HCT116 (cell line): ENCODE data around the gene NIN. TPM values are rescaled to one million over a fixed set of nuclear protein-coding genes. Genes with fewer than 3 reads are reported as not detected.

ENCODE experiments used
- ATAC-seq: fragments of 200-7000 bp; cut with Tn5 transposase; 2 replicates; pipeline ENCODE4 v1.9.1; 2020; ENCODE audit warnings: mild to moderate bottlenecking, moderate library complexity
- BruUV-seq: library from RNA; stranded (reverse); fragments of 400-500 nt; replicated peaks from 2 replicates; lab custom pipeline; 2021; lab: Mats Ljungman, UMichigan
- CTCF ChIA-PET: fragments of 300-600 bp; sonication (Branson Sonifier 250); formaldehyde crosslinking; loops from one replicate; lab custom pipeline; 2021; ENCODE audit warnings: antibody characterized with exemption; lab: Charles Lee
- POLR2A ChIA-PET: fragments of 300-600, 350-600 bp; sonication (Branson Sonifier 250); formaldehyde crosslinking; loops from one replicate; lab custom pipeline; 2021; ENCODE audit warnings: antibody characterized with exemption; lab: Charles Lee
- RAD21 ChIA-PET, 2 experiments: fragments of 300-600 bp; sonication (Branson Sonifier 250); formaldehyde crosslinking; loops; one replicate each; lab custom pipeline; 2023; ENCODE audit warnings: low total read pairs in 2 of 2; ENCODE audit not compliant: uncharacterized antibody in 2 of 2, unreplicated experiment in 2 of 2, low non-redundant PET in 1 of 2; lab: Charles Lee
- DNase-seq: peaks from one replicate; pipeline ENCODE4 v3.0.0-alpha.2; 2010; ENCODE audit warnings: low read depth, low spot score
- H2AFZ ChIP-seq: fragments of 200-600 bp; shearing (Covaris generic), sonication (generic); 2 replicates; pipeline ENCODE4 v1.6.1; 2017; ENCODE audit warnings: low read depth, mixed run types, mixed read lengths, antibody characterized with exemption, low read length; ENCODE audit not compliant: poor library complexity, severe bottlenecking
- H3K27ac ChIP-seq: 2 replicates; pipeline ENCODE4 v1.5.1; 2012; ENCODE audit warnings: low read depth, low read length
- H3K27me3 ChIP-seq: fragments of 200-600 bp; sonication (generic); 2 replicates; pipeline ENCODE4 v1.6.1; 2016; ENCODE audit warnings: mixed run types, low read length, mixed read lengths; ENCODE audit not compliant: insufficient read depth
- H3K36me3 ChIP-seq, 2 experiments: fragments of 200-500 bp in 1 of 2; fragments of 200-600 bp in 1 of 2; sonication (Bioruptor generic) in 1 of 2; sonication (generic) in 1 of 2; 2 replicates each; pipeline versions ENCODE4 v1.5.1 to v1.6.1; 2014 to 2016; ENCODE audit warnings: low read length in 2 of 2, inconsistent platforms in 1 of 2, mixed read lengths in 1 of 2, mixed run types in 1 of 2; ENCODE audit not compliant: insufficient read depth in 2 of 2, control insufficient read depth in 1 of 2
- H3K4me1 ChIP-seq, 2 experiments: fragments of 200-600 bp in 1 of 2; sonication (generic) in 1 of 2; 2 replicates each; pipeline versions ENCODE4 v1.5.1 to v1.6.1; 2012 to 2017; ENCODE audit warnings: low read length in 2 of 2, inconsistent platforms in 1 of 2, mild to moderate bottlenecking in 1 of 2, mixed read lengths in 1 of 2, mixed run types in 1 of 2, moderate library complexity in 1 of 2; ENCODE audit not compliant: insufficient read depth in 2 of 2, control insufficient read depth in 1 of 2
- H3K4me2 ChIP-seq: fragments of 200-600 bp; sonication (generic); 2 replicates; pipeline ENCODE4 v1.6.1; 2017; ENCODE audit warnings: mixed run types, low read length, mixed read lengths
- H3K4me3 ChIP-seq, 2 experiments: fragments of 200-600 bp in 1 of 2; sonication (generic) in 1 of 2; replicated peaks in 1 of 2; 2 replicates each; pipeline ENCODE4 v1.5.1; 2011 to 2016; ENCODE audit warnings: low read length in 2 of 2, control low read depth in 1 of 2, low read depth in 1 of 2, mild to moderate bottlenecking in 1 of 2, mixed read lengths in 1 of 2, mixed run types in 1 of 2
- H3K79me2 ChIP-seq: fragments of 200-600 bp; sonication (generic); 2 replicates; pipeline ENCODE4 v1.6.1; 2017; ENCODE audit warnings: mild to moderate bottlenecking, mixed run types, low read length, moderate library complexity, mixed read lengths; ENCODE audit not compliant: insufficient read depth
- H3K9ac ChIP-seq: fragments of 200-600 bp; sonication (generic); 2 replicates; pipeline ENCODE4 v1.6.1; 2016; ENCODE audit warnings: low read length, mixed read lengths
- H3K9me2 ChIP-seq: fragments of 200-600 bp; sonication (generic), shearing (Covaris generic); 2 replicates; pipeline ENCODE4 v1.6.1; 2017; ENCODE audit warnings: mixed run types, mild to moderate bottlenecking, moderate library complexity; ENCODE audit not compliant: insufficient read depth
- H3K9me3 ChIP-seq, 2 experiments: fragments of 200-500 bp in 1 of 2; fragments of 200-600 bp in 1 of 2; sonication (Bioruptor generic) in 1 of 2; sonication (generic) in 1 of 2; 2 replicates each; pipeline ENCODE4 v1.6.1; 2014 to 2017; ENCODE audit warnings: low read length in 2 of 2, mixed read lengths in 2 of 2, inconsistent platforms in 1 of 2, low read depth in 1 of 2, mild to moderate bottlenecking in 1 of 2, mixed run types in 1 of 2, moderate library complexity in 1 of 2; ENCODE audit not compliant: control insufficient read depth in 1 of 2, insufficient read depth in 1 of 2
- H4K20me1 ChIP-seq: fragments of 200-600 bp; sonication (generic), shearing (Covaris generic); 2 replicates; pipeline ENCODE4 v1.6.1; 2017; ENCODE audit warnings: mixed run types, mild to moderate bottlenecking, moderate library complexity; ENCODE audit not compliant: insufficient read depth
- ATF3 ChIP-seq: IDR thresholded peaks from 2 replicates; pipeline ENCODE4 v1.6.1; 2012
- CEBPB ChIP-seq: IDR thresholded peaks from 2 replicates; pipeline ENCODE4 v1.6.1; 2012; ENCODE audit warnings: low read depth
- EGR1 ChIP-seq: IDR thresholded peaks from 2 replicates; pipeline ENCODE4 v1.6.1; 2012; ENCODE audit warnings: low read depth
- ELF1 ChIP-seq: IDR thresholded peaks from 2 replicates; pipeline ENCODE4 v1.6.1; 2012; ENCODE audit warnings: low read depth, borderline replicate concordance
- EZH2phosphoT487 ChIP-seq: fragments of 200-600 bp; IDR thresholded peaks from 2 replicates; pipeline ENCODE4 v1.6.1; 2018; ENCODE audit warnings: antibody characterized with exemption, borderline replicate concordance
- FOSL1 ChIP-seq: IDR thresholded peaks from 2 replicates; pipeline ENCODE4 v1.6.1; 2012; ENCODE audit warnings: low read depth
- JUND ChIP-seq: IDR thresholded peaks from 2 replicates; pipeline ENCODE4 v1.6.1; 2012
- MAX ChIP-seq: IDR thresholded peaks from 2 replicates; pipeline ENCODE4 v1.6.1; 2012
- RAD21 ChIP-seq: IDR thresholded peaks from 2 replicates; pipeline ENCODE4 v1.6.1; 2012; ENCODE audit warnings: low read depth, mild to moderate bottlenecking
- REST ChIP-seq: IDR thresholded peaks from 2 replicates; pipeline ENCODE4 v1.6.1; 2012; ENCODE audit warnings: low read depth
- SIN3A ChIP-seq: IDR thresholded peaks from 2 replicates; pipeline ENCODE4 v1.6.1; 2012; ENCODE audit warnings: low read depth
- SP1 ChIP-seq: IDR thresholded peaks from 2 replicates; pipeline ENCODE4 v1.6.1; 2012; ENCODE audit warnings: low read depth
- SRF ChIP-seq: IDR thresholded peaks from 2 replicates; pipeline ENCODE4 v1.6.1; 2012; ENCODE audit warnings: low read depth
- YY1 ChIP-seq: IDR thresholded peaks from 2 replicates; pipeline ENCODE4 v1.6.1; 2011; ENCODE audit warnings: low read length, low read depth, moderate library complexity, mild to moderate bottlenecking; ENCODE audit not compliant: insufficient replicate concordance; ENCODE audit errors: extremely low read depth
- ZFX ChIP-seq: fragments of 450-650 bp; IDR thresholded peaks from 2 replicates; pipeline ENCODE4 v1.6.1; 2017
- ZNF274 ChIP-seq: fragments of 200-500 bp; sonication (Bioruptor generic); IDR thresholded peaks from 2 replicates; pipeline ENCODE4 v1.6.1; 2014; ENCODE audit warnings: mild to moderate bottlenecking, low read depth, low read length, inconsistent platforms
- intact Hi-C: fragments of 100-400 bp; cut with micrococcal nuclease; formaldehyde crosslinking; loops from 2 replicates; pipeline ENCODE4 v1.10.0; 2022
- total RNA-seq: library from RNA; stranded (reverse); gene quantifications from one replicate; pipeline ENCODE4 v1.2.1, GENCODE V29; 2021; ENCODE audit not compliant: unreplicated experiment

The NIN gene
- total RNA-seq, 1 experiment from 2014 or later = 39.6 TPM

GRCh38 chr14:50744231-50744630 lies 86.7 kb downstream of the NIN start:
- intact Hi-C loops = no loop called here
- Histone ChIP-seq H2AFZ (no peak overlapping the region), H3K4me2 (no peak overlapping the region), H3K9me2 (no peaks in the 10 kb centered on the region), H3K27ac (no peak overlapping the region), H3K79me2 (no peaks in the 10 kb centered on the region), H4K20me1 (no peaks in the 10 kb centered on the region), H3K9me3 (no peaks in the 10 kb centered on the region), H3K4me1 (peaks cover 5 to 13% of the 10 kb centered on the region in 2 experiments; a peak in 3 of 4 replicates), H3K4me3 (no peak overlapping the region), H3K27me3 (no peaks in the 10 kb centered on the region), H3K9ac (no peak overlapping the region), H3K36me3 (peaks cover 10 to 12% of the 10 kb centered on the region in 2 experiments; a peak in 3 of 4 replicates)
- ATAC-seq (no peak), DNase-seq (no peak)
- RAD21 ChIA-PET = no interaction called here
- POLR2A ChIA-PET = no interaction called here
- no peak for TF ChIP-seq ELF1
- no peak for TF ChIP-seq YY1
- no peak for TF ChIP-seq ZNF274
- no peak for TF ChIP-seq EGR1
- TF ChIP-seq CEBPB = no peak
- TF ChIP-seq ATF3 = no peak
- no peak for TF ChIP-seq EZH2phosphoT487
- no TSS peak for BruUV-seq
- CTCF ChIA-PET = no interaction called here

- intact Hi-C loops = no loop called here
- no peaks in the 10 kb centered on the region for H4K20me1 ChIP-seq
- no TSS peak for BruUV-seq
- no peaks in the 10 kb centered on the region for H3K9me3 ChIP-seq
- CTCF ChIA-PET = no interaction called here
- H2AFZ ChIP-seq = peak overlapping the region; percentile 50
- H3K9me2 ChIP-seq = no peaks in the 10 kb centered on the region
- ATAC-seq = no peak
- H3K79me2 ChIP-seq = no peaks in the 10 kb centered on the region
- peak; percentile 16 for DNase-seq
- RAD21 ChIA-PET = no interaction called here
- POLR2A ChIA-PET = no interaction called here
- peak overlapping the region; percentile 57 for H3K4me2 ChIP-seq
- peaks cover 7 to 20% of the 10 kb centered on the region in 2 experiments; a peak in 3 of 4 replicates for H3K36me3 ChIP-seq
- H3K9ac ChIP-seq = no peak overlapping the region; the same call in 1 of the 2 replicates
- no peak overlapping the region for H3K4me3 ChIP-seq
- peak overlapping the region; percentile 27; the same call in 1 of the 2 replicates for H3K27ac ChIP-seq
- H3K4me1 ChIP-seq = peaks cover 5 to 13% of the 10 kb centered on the region in 2 experiments; a peak in 3 of 4 replicates
- no peaks in the 10 kb centered on the region for H3K27me3 ChIP-seq
- TF ChIP-seq REST = no peak
- no peak; the same call in 1 of the 2 replicates for TF ChIP-seq SP1
- TF ChIP-seq RAD21 = no peak
- TF ChIP-seq CEBPB = no peak
- no peak for TF ChIP-seq ZFX
- no peak for TF ChIP-seq YY1
- TF ChIP-seq JUND = peak; percentile 22; the same call in 1 of the 2 replicates
- no peak for TF ChIP-seq ELF1
- TF ChIP-seq MAX = no peak
- peak; percentile 24; the same call in 1 of the 2 replicates for TF ChIP-seq FOSL1
- no peak for TF ChIP-seq SIN3A
- TF ChIP-seq SRF = no peak
Measured at GRCh38 chr14:50741567-50741966, 89.4 kb downstream of the NIN start.
